GM12878 (cell line): ENCODE data around the gene ATP6V0A1. TPM values are rescaled to one million over a fixed set of nuclear protein-coding genes. Genes with fewer than 3 reads are reported as not detected.

Experiments used
- ATAC-seq: fragments of 200-7000 bp; cut with Tn5 transposase; 3 replicates; pipeline ENCODE4 v1.9.1; 2020; ENCODE audit warnings: mild to moderate bottlenecking, moderate library complexity
- BruUV-seq: library from RNA; stranded (reverse); fragments of 400-500 nt; replicated peaks from 2 replicates; lab custom pipeline; 2021; lab: Mats Ljungman, UMichigan
- CTCF ChIA-PET: fragments of 300-600 bp; sonication (Branson Sonifier 250); formaldehyde crosslinking; extraction: SDS; loops from one replicate; lab custom pipeline; 2021; ENCODE audit warnings: inconsistent platforms; lab: Yijun Ruan, JAX
- POLR2A ChIA-PET: fragments of 350-600 bp; formaldehyde crosslinking; extraction: SDS; loops from one replicate; lab custom pipeline; 2021; ENCODE audit warnings: inconsistent platforms; lab: Charles Lee
- RAD21 ChIA-PET: fragments of 300-600 bp; sonication (Branson Sonifier 250); formaldehyde crosslinking; loops from one replicate; lab custom pipeline; 2023; ENCODE audit warnings: antibody characterized with exemption; ENCODE audit not compliant: unreplicated experiment; lab: Charles Lee
- SMC1A ChIA-PET: fragments of 300-600 bp; sonication (Branson Sonifier 250); formaldehyde crosslinking; loops from one replicate; lab custom pipeline; 2023; ENCODE audit not compliant: unreplicated experiment, uncharacterized antibody; lab: Charles Lee
- DNase-seq: peaks from one replicate; pipeline ENCODE4 v3.0.0-alpha.2; 2011; ENCODE audit warnings: low read depth, low spot score
- FAIRE-seq: peaks from 3 replicates; lab custom pipeline; 2011; peaks lifted over from hg19 to GRCh38; lab: Jason Lieb, UNC
- H2AFZ ChIP-seq: 2 replicates; pipeline ENCODE4 v1.6.0; 2011; ENCODE audit warnings: low read depth, low read length, control low read depth; ENCODE audit not compliant: control insufficient read depth
- H3K27ac ChIP-seq: 2 replicates; pipeline ENCODE4 v1.5.1; 2011; ENCODE audit warnings: control low read depth; ENCODE audit not compliant: control insufficient read depth, insufficient read depth
- H3K27me3 ChIP-seq, 2 experiments: replicated peaks in 1 of 2; 2 replicates each; pipeline versions ENCODE4 v1.6.0 to v1.6.1; 2011; ENCODE audit warnings: low read length in 1 of 2; ENCODE audit not compliant: control insufficient read depth in 2 of 2, insufficient read depth in 2 of 2
- H3K36me3 ChIP-seq, 2 experiments: 2 replicates each; pipeline ENCODE4 v1.5.1; 2011; ENCODE audit warnings: low read length in 1 of 2; ENCODE audit not compliant: control insufficient read depth in 2 of 2, insufficient read depth in 2 of 2
- H3K4me1 ChIP-seq: 2 replicates; pipeline ENCODE4 v1.6.1; 2011; ENCODE audit warnings: mild to moderate bottlenecking, low read length, moderate library complexity, mixed read lengths; ENCODE audit not compliant: control insufficient read depth, insufficient read depth
- H3K4me2 ChIP-seq: 2 replicates; pipeline ENCODE4 v1.6.0; 2011; ENCODE audit warnings: control low read depth; ENCODE audit not compliant: control insufficient read depth, insufficient read depth
- H3K4me3 ChIP-seq: fragments of 200-600 bp; sonication (generic); 2 replicates; pipeline ENCODE4 v1.5.1; 2016
- H3K79me2 ChIP-seq: 2 replicates; pipeline ENCODE4 v1.6.0; 2011; ENCODE audit warnings: low read length; ENCODE audit not compliant: control insufficient read depth, insufficient read depth
- H3K9ac ChIP-seq: 2 replicates; pipeline ENCODE4 v1.8.0; 2011; ENCODE audit warnings: low read length, control low read depth, mixed read lengths; ENCODE audit not compliant: control insufficient read depth, insufficient read depth
- H3K9me3 ChIP-seq: replicated peaks from 3 replicates; pipeline ENCODE4 v1.5.1; 2011; ENCODE audit warnings: mild to moderate bottlenecking, low read length; ENCODE audit not compliant: control insufficient read depth, insufficient read depth
- H4K20me1 ChIP-seq: 2 replicates; pipeline ENCODE4 v1.6.0; 2011; ENCODE audit not compliant: control insufficient read depth, insufficient read depth
- MYB ChIP-seq: fragments of 150-350 bp; IDR thresholded peaks from 2 replicates; pipeline ENCODE4 v1.6.1; 2014; ENCODE audit warnings: mild to moderate bottlenecking, low read depth, low read length, borderline replicate concordance
- NFYA ChIP-seq: IDR thresholded peaks from 2 replicates; pipeline ENCODE4 v1.6.1; 2011; ENCODE audit warnings: low read depth, mild to moderate bottlenecking, low read length, improper control_type of control experiment, borderline replicate concordance
- NFYB ChIP-seq: IDR thresholded peaks from 2 replicates; pipeline ENCODE4 v1.6.1; 2011; ENCODE audit warnings: low read depth, mild to moderate bottlenecking, low read length, improper control_type of control experiment, moderate library complexity; ENCODE audit not compliant: insufficient read depth
- SMARCA5 ChIP-seq: fragments of 450-650 bp; IDR thresholded peaks from 2 replicates; pipeline ENCODE4 v1.6.1; 2017; ENCODE audit warnings: mild to moderate bottlenecking
- WRNIP1 ChIP-seq: IDR thresholded peaks from 2 replicates; pipeline ENCODE4 v1.6.1; 2011; ENCODE audit warnings: low read depth, low read length, improper control_type of control experiment, borderline replicate concordance
- ZZZ3 ChIP-seq: IDR thresholded peaks from 2 replicates; pipeline ENCODE4 v1.6.1; 2011; ENCODE audit warnings: low read depth; ENCODE audit not compliant: control insufficient read depth, insufficient read length
- WGBS: methylation state at CpG from one replicate; pipeline ENCODE4 v1.1.6; 2016; ENCODE audit warnings: low lambda C conversion rate; ENCODE audit not compliant: insufficient replicate concordance, insufficient coverage; ENCODE audit errors: missing lambda C conversion rate; 5-methylcytosine and 5-hydroxymethylcytosine counted together
- in situ Hi-C: fragments of 300-500 bp; cut with MboI; formaldehyde crosslinking; loops from 9 replicates; pipeline ENCODE4 v1.14.3; 2018; ENCODE audit warnings: mixed read lengths
- intact Hi-C: fragments of 100-400 bp; cut with micrococcal nuclease; formaldehyde crosslinking; loops from one replicate; pipeline ENCODE4 v1.14.2; 2022; ENCODE audit not compliant: unreplicated experiment
- polyA plus RNA-seq, 11 experiments: library from polyadenylated mRNA; depleted of rRNA in 4 of 11; unstranded in 6 of 11; stranded (reverse) in 5 of 11; fragments of >200 nt; fragmentation: Nextera tagmentation in 4 of 11; fragmentation: Illumina TruSeq in 1 of 11; extraction: Ambion mirVana in 4 of 11; extraction: Trizol in 1 of 11; gene quantifications; 1 replicate in 1 of 11; 2 replicates in 10 of 11; pipeline versions ENCODE4 v1.2.1 to v1.2.3, GENCODE V29; 2011 to 2016; ENCODE audit warnings: inconsistent platforms in 2 of 11, missing spikeins in 2 of 11, low read depth in 1 of 11
- total RNA-seq, 4 experiments: library from RNA; depleted of rRNA in 3 of 4; stranded (reverse); fragments of >200 nt in 3 of 4; fragmentation: Illumina TruSeq in 1 of 4; extraction: Trizol in 1 of 4; gene quantifications; 2 replicates each; pipeline versions ENCODE4 v1.2.1 to v1.2.3, GENCODE V29; 2013 to 2021
- TF ChIP-seq, protein P1 (sequence below): fragments of 450-650 bp; formaldehyde crosslinking; IDR thresholded peaks from 2 replicates; pipeline ENCODE4 v1.4.0; 2022; ENCODE audit warnings: mild to moderate bottlenecking, moderate library complexity
- TF ChIP-seq, protein P2 (sequence below): fragments of 450-650 bp; IDR thresholded peaks from 2 replicates; pipeline ENCODE4 v1.6.1; 2017; ENCODE audit warnings: mild to moderate bottlenecking, low read depth, inconsistent platforms; ENCODE audit not compliant: poor library complexity, severe bottlenecking

The ATP6V0A1 gene
- total and polyA plus RNA-seq, 10 of the 15 experiments (the other 5 are each of a cell fraction or from before 2014, with no cell fraction given) = 3.0 to 76.6 (median 30.9) TPM

DNA sequence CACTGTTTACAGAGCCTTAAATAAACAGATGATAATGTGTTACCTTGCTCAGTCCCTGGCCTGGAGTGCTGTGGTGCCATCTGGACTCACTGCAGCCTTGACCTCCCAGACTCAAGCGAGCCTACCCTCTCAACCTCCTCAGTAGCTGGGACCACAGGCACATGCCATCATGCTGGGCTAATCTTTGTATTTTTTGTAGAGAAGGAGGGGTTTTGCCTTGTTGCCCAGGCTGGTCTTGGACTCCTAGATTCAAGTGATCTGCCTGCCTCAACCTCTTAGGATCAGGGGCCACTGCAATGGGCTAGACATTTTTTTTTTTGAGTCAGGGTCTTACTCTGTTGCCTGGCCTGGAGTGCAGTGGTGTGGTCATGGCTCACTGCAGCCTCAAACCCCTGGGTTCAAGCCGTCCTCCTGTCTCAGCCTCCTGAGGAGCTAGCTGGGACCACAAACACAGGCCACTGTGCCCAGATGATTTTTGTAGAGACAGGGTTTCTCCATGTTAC is 72.3 kb downstream of the ATP6V0A1 start:
- BruUV-seq = no TSS peak
- H3K4me2 ChIP-seq = no peak overlapping the region
- in situ Hi-C loops (no loop called here), intact Hi-C loops (no loop called here)
- H3K9me3 ChIP-seq = no peaks in the 10 kb centered on the region
- DNase-seq = no peak
- no peaks in the 10 kb centered on the region for H3K27me3 ChIP-seq
- FAIRE-seq = no peak
- SMC1A ChIA-PET = interaction anchor here (0.9 to 2.3 kb wide), 7 partner anchors 18 to 388 kb away, joined by 3 to 5 read pairs (median 4); partner anchors contain the start of gene PSMC3IP
- no peak for ATAC-seq
- 47% methylated on average over 2 of the region's 2 CpGs for WGBS
- H3K27ac ChIP-seq = no peak overlapping the region
- POLR2A ChIA-PET = interaction anchor here (0.6 to 1.3 kb wide), 4 partner anchors 11 to 102 kb away, joined by 3 to 5 read pairs (median 4); no protein-coding TSS in a partner anchor
- RAD21 ChIA-PET = interaction anchor here (0.7 to 1.9 kb wide), 7 partner anchors 23 to 128 kb away, joined by 3 to 9 read pairs (median 3); no protein-coding TSS in a partner anchor
- TF ChIP-seq WRNIP1 (no peak), NFYB (no peak), ZZZ3 (no peak), NFYA (no peak), SMARCA5 (no peak), MYB (no peak)
- TF ChIP-seq, protein P1, sequence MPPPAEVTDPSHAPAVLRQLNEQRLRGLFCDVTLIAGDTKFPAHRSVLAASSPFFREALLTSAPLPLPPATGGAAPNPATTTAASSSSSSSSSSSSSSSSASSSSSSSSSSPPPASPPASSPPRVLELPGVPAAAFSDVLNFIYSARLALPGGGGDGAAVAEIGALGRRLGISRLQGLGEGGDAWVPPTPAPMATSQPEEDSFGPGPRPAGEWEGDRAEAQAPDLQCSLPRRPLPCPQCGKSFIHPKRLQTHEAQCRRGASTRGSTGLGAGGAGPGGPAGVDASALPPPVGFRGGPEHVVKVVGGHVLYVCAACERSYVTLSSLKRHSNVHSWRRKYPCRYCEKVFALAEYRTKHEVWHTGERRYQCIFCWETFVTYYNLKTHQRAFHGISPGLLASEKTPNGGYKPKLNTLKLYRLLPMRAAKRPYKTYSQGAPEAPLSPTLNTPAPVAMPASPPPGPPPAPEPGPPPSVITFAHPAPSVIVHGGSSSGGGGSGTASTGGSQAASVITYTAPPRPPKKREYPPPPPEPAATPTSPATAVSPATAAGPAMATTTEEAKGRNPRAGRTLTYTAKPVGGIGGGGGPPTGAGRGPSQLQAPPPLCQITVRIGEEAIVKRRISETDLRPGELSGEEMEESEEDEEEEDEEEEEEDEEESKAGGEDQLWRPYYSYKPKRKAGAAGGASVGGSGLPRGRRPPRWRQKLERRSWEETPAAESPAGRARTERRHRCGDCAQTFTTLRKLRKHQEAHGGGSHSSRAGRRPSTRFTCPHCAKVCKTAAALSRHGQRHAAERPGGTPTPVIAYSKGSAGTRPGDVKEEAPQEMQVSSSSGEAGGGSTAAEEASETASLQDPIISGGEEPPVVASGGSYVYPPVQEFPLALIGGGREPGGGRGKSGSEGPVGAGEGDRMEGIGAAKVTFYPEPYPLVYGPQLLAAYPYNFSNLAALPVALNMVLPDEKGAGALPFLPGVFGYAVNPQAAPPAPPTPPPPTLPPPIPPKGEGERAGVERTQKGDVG (CRISPR knock-in tag) = no peak
- TF ChIP-seq, protein P2, sequence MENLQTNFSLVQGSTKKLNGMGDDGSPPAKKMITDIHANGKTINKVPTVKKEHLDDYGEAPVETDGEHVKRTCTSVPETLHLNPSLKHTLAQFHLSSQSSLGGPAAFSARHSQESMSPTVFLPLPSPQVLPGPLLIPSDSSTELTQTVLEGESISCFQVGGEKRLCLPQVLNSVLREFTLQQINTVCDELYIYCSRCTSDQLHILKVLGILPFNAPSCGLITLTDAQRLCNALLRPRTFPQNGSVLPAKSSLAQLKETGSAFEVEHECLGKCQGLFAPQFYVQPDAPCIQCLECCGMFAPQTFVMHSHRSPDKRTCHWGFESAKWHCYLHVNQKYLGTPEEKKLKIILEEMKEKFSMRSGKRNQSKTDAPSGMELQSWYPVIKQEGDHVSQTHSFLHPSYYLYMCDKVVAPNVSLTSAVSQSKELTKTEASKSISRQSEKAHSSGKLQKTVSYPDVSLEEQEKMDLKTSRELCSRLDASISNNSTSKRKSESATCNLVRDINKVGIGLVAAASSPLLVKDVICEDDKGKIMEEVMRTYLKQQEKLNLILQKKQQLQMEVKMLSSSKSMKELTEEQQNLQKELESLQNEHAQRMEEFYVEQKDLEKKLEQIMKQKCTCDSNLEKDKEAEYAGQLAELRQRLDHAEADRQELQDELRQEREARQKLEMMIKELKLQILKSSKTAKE = no peak
- H3K4me3 ChIP-seq = no peak overlapping the region
- H3K79me2 ChIP-seq = no peaks in the 10 kb centered on the region
- no peaks in the 10 kb centered on the region for H4K20me1 ChIP-seq
- H3K9ac ChIP-seq = no peak overlapping the region
- H2AFZ ChIP-seq = no peak overlapping the region
- CTCF ChIA-PET = interaction anchor here (0.7 to 1.9 kb wide), 15 partner anchors 10 to 209 kb away, joined by 3 to 10 read pairs (median 4); no protein-coding TSS in a partner anchor
- H3K36me3 ChIP-seq = no peaks in the 10 kb centered on the region
- peaks cover 29% of the 10 kb centered on the region for H3K4me1 ChIP-seq
